WTC11 (cell line): ENCODE data around the gene INPP5A. TPM values are rescaled to one million over a fixed set of nuclear protein-coding genes. Genes with fewer than 3 reads are reported as not detected.

Source experiments
- ATAC-seq: fragments of 200-7000 bp; cut with Tn5 transposase; 2 replicates; pipeline ENCODE4 v1.10.0; 2021; ENCODE audit warnings: mild to moderate bottlenecking, moderate library complexity
- CTCF ChIA-PET: fragments of 300-600 bp; sonication (Branson Sonifier 250); formaldehyde crosslinking; loops from one replicate; lab custom pipeline; 2021; ENCODE audit warnings: antibody characterized with exemption; lab: Charles Lee
- POLR2A ChIA-PET: fragments of 350-600 bp; sonication (Branson Sonifier 250); formaldehyde crosslinking; loops from one replicate; lab custom pipeline; 2021; ENCODE audit warnings: antibody characterized with exemption; lab: Charles Lee
- DNase-seq: peaks from one replicate; pipeline ENCODE4 v3.0.0; 2021; ENCODE audit warnings: low spot score
- H3K27ac Mint-ChIP-seq: 2 replicates; pipeline ENCODE4 v1.8.0; 2021; ENCODE audit warnings: mixed read lengths
- H3K27me3 Mint-ChIP-seq: 2 replicates; pipeline ENCODE4 v1.8.0; 2021; ENCODE audit warnings: low read depth, mild to moderate bottlenecking, moderate library complexity, mixed read lengths
- H3K36me3 Mint-ChIP-seq: 2 replicates; pipeline ENCODE4 v1.8.0; 2021; ENCODE audit warnings: mixed read lengths
- H3K4me1 Mint-ChIP-seq: 2 replicates; pipeline ENCODE4 v1.8.0; 2022; ENCODE audit warnings: mixed read lengths
- H3K4me3 Mint-ChIP-seq: 2 replicates; pipeline ENCODE4 v1.8.0; 2021; ENCODE audit warnings: mild to moderate bottlenecking, moderate library complexity, mixed read lengths
- H3K9me3 Mint-ChIP-seq: 2 replicates; pipeline ENCODE4 v1.8.0; 2021; ENCODE audit warnings: mixed read lengths
- ATF1 ChIP-seq: sonication (generic); formaldehyde crosslinking; IDR thresholded peaks from 2 replicates; pipeline ENCODE4 v1.8.1; 2023; ENCODE audit warnings: mild to moderate bottlenecking, moderate library complexity, missing genetic modification reagents
- FOXJ3 ChIP-seq: sonication (generic); formaldehyde crosslinking; IDR thresholded peaks from 2 replicates; pipeline ENCODE4 v1.9.0; 2021; ENCODE audit warnings: missing genetic modification reagents, mild to moderate bottlenecking, borderline replicate concordance
- FOXP1 ChIP-seq: sonication (generic); formaldehyde crosslinking; IDR thresholded peaks from 2 replicates; pipeline ENCODE4 v1.8.0; 2022; ENCODE audit warnings: missing genetic modification reagents, mild to moderate bottlenecking, moderate library complexity, borderline replicate concordance
- HMGA2 ChIP-seq: fragments of 250-450 bp; sonication (Bioruptor Pico); IDR thresholded peaks from 2 replicates; pipeline ENCODE4 v1.4.0; 2021; ENCODE audit warnings: mild to moderate bottlenecking, moderate library complexity
- IRF2 ChIP-seq: sonication (generic); formaldehyde crosslinking; IDR thresholded peaks from 2 replicates; pipeline ENCODE4 v1.8.0; 2022; ENCODE audit warnings: low read depth, missing genetic modification reagents, borderline replicate concordance
- JAZF1 ChIP-seq: fragments of 250-450 bp; sonication (Bioruptor Pico); IDR thresholded peaks from 2 replicates; pipeline ENCODE4 v1.9.0; 2021; ENCODE audit warnings: moderate library complexity, mild to moderate bottlenecking, inconsistent platforms
- KAT7 ChIP-seq: sonication (generic); formaldehyde crosslinking; IDR thresholded peaks from 2 replicates; pipeline ENCODE4 v1.8.1; 2023; ENCODE audit warnings: missing genetic modification reagents, mild to moderate bottlenecking, borderline replicate concordance
- NFYB ChIP-seq: sonication (generic); formaldehyde crosslinking; conservative IDR thresholded peaks from 2 replicates; pipeline ENCODE4 v1.8.0; 2022; ENCODE audit warnings: low read depth, missing genetic modification reagents
- NR3C1 ChIP-seq: sonication (generic); formaldehyde crosslinking; conservative IDR thresholded peaks from 2 replicates; pipeline ENCODE4 v1.8.1; 2023; ENCODE audit warnings: low read depth, mild to moderate bottlenecking, missing genetic modification reagents
- SOX15 ChIP-seq: fragments of 250-450 bp; sonication (Bioruptor Pico); IDR thresholded peaks from 2 replicates; pipeline ENCODE4 v1.9.0; 2021; ENCODE audit warnings: mild to moderate bottlenecking
- SP1 ChIP-seq: sonication (generic); formaldehyde crosslinking; conservative IDR thresholded peaks from 2 replicates; pipeline ENCODE4 v1.8.1; 2022; ENCODE audit warnings: missing genetic modification reagents
- ZBTB21 ChIP-seq: sonication (generic); formaldehyde crosslinking; IDR thresholded peaks from 2 replicates; pipeline ENCODE4 v1.8.1; 2023; ENCODE audit warnings: mild to moderate bottlenecking, missing genetic modification reagents, borderline replicate concordance
- ZNF138 ChIP-seq: sonication (generic); formaldehyde crosslinking; conservative IDR thresholded peaks from 2 replicates; pipeline ENCODE4 v1.8.1; 2022; ENCODE audit warnings: mild to moderate bottlenecking, moderate library complexity, missing genetic modification reagents
- ZNF671 ChIP-seq: fragments of 250-450 bp; sonication (Bioruptor Pico); IDR thresholded peaks from 2 replicates; pipeline ENCODE4 v1.8.0; 2021; ENCODE audit warnings: mild to moderate bottlenecking
- total RNA-seq: library from RNA; stranded (reverse); gene quantifications from 3 replicates; pipeline ENCODE4 v1.2.3, GENCODE V29; 2021
- TF ChIP-seq, protein P1 (sequence below): fragments of 250-450 bp; sonication (Bioruptor Pico); conservative IDR thresholded peaks from 2 replicates; pipeline ENCODE4 v1.9.0; 2021; ENCODE audit warnings: mild to moderate bottlenecking
- TF ChIP-seq, protein P2 (sequence below): sonication (generic); formaldehyde crosslinking; IDR thresholded peaks from 2 replicates; pipeline ENCODE4 v1.8.1; 2023; ENCODE audit warnings: mild to moderate bottlenecking, moderate library complexity, missing genetic modification reagents
- TF ChIP-seq, protein P3 (sequence below): sonication (generic); formaldehyde crosslinking; IDR thresholded peaks from 2 replicates; pipeline ENCODE4 v1.8.1; 2023; ENCODE audit warnings: mild to moderate bottlenecking, missing genetic modification reagents
- TF ChIP-seq, protein P4 (sequence below): sonication (generic); formaldehyde crosslinking; IDR thresholded peaks from 2 replicates; pipeline ENCODE4 v1.8.0; 2022; ENCODE audit warnings: mild to moderate bottlenecking, missing genetic modification reagents
- TF ChIP-seq, protein P5 (sequence below): sonication (generic); formaldehyde crosslinking; IDR thresholded peaks from 2 replicates; pipeline ENCODE4 v1.8.1; 2022; ENCODE audit warnings: low read depth, mild to moderate bottlenecking, moderate library complexity, missing genetic modification reagents, borderline replicate concordance
- TF ChIP-seq, protein P6 (sequence below): sonication (generic); formaldehyde crosslinking; IDR thresholded peaks from 2 replicates; pipeline ENCODE4 v1.8.0; 2023; ENCODE audit warnings: missing genetic modification reagents

The INPP5A gene
- total RNA-seq, 1 experiment from 2014 or later = 22.1 TPM

DNA sequence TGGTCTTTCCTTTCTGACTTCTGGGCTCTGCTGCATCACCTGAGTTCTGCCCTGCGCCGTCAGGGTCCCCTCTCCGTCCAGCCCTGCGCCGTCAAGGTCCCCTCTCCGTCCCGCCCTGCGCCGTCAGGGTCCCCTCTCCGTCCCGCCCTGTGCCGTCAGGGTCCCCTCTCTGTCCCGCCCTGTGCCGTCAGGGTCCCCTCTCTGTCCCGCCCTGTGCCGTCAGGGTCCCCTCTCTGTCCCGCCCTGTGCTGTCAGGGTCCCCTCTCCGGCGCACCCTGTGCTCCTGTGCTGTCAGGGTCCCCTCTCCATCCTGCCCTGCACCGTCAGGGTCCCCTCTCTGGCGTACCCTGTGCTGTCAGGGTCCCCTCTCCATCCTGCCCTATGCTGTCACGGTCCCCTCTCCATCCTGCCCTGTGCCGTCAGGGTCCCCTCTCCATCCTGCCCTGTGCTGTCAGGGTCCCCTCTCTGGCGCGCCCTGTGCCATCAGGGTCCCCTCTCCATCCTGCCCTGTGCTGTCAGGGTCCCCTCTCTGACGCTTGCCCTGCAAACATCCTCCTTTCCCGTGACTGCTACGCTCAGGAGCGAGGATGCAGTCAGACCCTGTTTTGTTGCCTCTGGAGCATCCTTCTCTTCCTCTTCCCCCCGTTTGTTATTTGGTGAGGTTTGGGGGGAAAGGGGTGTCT lies 66.4 kb downstream of the INPP5A start:
- Mint-ChIP-seq H3K9me3 (peaks cover 49% of the 10 kb centered on the region), H3K36me3 (peaks cover 38% of the 10 kb centered on the region), H3K4me1 (no peaks in the 10 kb centered on the region), H3K27me3 (peaks cover 41% of the 10 kb centered on the region), H3K4me3 (no peak overlapping the region), H3K27ac (no peak overlapping the region)
- no peak for TF ChIP-seq FOXP1 (CRISPR knock-in tag)
- DNase-seq (no peak), ATAC-seq (no peak)
- POLR2A ChIA-PET = no interaction called here
- CTCF ChIA-PET = no interaction called here

DNA sequence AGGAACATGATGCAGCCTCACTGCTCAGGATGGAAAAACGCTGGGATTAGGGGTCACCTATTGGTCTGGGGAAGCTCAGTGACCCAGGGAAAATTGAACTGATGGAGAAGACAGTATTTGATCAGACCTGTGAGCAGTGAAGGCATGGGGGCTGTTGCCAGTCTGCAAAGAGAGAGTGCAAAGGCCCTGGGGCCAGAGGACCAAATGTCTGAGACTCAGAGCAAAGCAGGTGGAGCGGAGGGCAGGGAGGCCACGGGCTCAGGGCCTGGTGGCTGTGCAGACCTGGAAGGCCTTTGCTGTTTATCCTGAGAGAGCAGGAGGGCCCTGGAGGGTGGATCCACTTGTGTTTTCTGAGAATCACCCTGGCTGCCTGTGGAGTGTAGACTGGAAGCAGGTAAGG lies 67.1 kb downstream of the INPP5A start:
- no peaks in the 10 kb centered on the region for H3K4me1 Mint-ChIP-seq
- CTCF ChIA-PET = no interaction called here

DNA sequence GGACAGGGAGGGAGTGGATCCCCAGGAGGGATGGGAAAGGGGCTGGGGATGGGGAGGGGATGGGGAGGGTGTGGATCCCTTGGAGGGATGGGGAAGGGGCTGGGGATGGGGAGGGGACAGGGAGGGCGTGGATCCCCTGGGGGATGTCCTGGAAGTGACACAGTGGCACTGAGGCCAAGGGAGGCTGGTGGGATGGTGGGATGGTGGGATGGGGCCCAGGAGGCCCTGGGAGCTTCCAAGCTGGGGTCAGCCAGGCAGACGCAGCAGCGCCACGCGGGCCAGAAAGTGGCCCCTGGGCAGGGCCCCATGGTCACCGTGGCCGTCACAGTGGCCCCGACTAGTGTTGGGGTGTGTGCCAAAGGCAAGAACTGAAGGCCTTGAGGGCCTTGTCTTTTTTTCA lies 67.8 kb downstream of the INPP5A start:
- no peak for ATAC-seq
- H3K4me3 Mint-ChIP-seq = no peak overlapping the region
- H3K4me1 Mint-ChIP-seq = no peaks in the 10 kb centered on the region
- peaks cover 35% of the 10 kb centered on the region for H3K9me3 Mint-ChIP-seq
- H3K36me3 Mint-ChIP-seq = peaks cover 32% of the 10 kb centered on the region
- no peak for TF ChIP-seq IRF2 (CRISPR knock-in tag)
- TF ChIP-seq, protein P1, sequence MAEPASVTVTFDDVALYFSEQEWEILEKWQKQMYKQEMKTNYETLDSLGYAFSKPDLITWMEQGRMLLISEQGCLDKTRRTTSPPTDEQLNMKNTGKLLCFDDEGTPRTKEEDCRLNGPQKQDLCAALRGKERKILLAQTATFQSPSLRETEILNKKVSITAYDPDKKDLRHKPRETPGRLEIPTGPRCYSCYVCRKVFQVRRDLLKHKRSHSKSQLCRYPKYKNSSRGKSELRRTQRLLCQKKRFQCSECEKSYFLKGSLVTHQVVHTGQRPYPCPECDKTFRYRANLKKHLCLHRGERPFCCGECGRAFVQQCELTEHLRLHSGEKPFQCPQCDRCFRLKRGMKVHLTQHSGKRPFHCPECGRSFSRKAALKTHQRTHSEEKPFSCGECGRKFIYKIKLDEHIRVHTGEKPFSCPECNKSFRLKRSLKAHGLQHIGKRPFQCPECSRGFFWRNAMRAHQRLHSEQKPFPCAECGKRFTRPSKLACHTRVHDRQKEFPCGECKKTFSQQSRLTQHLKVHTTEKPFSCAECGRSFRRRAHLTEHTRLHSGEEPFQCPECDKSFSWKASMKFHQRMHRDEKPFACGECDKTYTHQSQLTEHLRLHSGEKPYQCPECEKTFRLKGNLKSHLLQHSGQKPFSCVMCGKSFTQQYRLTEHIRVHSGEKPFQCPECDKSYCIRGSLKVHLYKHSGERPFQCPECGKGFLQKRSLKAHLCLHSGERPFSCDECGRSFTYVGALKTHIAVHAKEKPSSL (CRISPR knock-in tag) = no peak
- no peak for TF ChIP-seq ZNF671 (CRISPR knock-in tag)
- TF ChIP-seq, protein P2, sequence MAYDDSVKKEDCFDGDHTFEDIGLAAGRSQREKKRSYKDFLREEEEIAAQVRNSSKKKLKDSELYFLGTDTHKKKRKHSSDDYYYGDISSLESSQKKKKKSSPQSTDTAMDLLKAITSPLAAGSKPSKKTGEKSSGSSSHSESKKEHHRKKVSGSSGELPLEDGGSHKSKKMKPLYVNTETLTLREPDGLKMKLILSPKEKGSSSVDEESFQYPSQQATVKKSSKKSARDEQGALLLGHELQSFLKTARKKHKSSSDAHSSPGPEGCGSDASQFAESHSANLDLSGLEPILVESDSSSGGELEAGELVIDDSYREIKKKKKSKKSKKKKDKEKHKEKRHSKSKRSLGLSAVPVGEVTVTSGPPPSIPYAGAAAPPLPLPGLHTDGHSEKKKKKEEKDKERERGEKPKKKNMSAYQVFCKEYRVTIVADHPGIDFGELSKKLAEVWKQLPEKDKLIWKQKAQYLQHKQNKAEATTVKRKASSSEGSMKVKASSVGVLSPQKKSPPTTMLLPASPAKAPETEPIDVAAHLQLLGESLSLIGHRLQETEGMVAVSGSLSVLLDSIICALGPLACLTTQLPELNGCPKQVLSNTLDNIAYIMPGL = no peak
- no peak for TF ChIP-seq ZBTB21 (CRISPR knock-in tag)
- TF ChIP-seq, all 79 proteins: peak for 0
- H3K27me3 Mint-ChIP-seq = peaks cover 32% of the 10 kb centered on the region
- POLR2A ChIA-PET = no interaction called here
- DNase-seq = no peak
- H3K27ac Mint-ChIP-seq = no peak overlapping the region
- CTCF ChIA-PET = no interaction called here

More for the DNA sequence above, 67.1 kb downstream of the INPP5A start:
- POLR2A ChIA-PET = no interaction called here
- TF ChIP-seq SP1 (CRISPR knock-in tag) = no peak
- TF ChIP-seq, protein P3, sequence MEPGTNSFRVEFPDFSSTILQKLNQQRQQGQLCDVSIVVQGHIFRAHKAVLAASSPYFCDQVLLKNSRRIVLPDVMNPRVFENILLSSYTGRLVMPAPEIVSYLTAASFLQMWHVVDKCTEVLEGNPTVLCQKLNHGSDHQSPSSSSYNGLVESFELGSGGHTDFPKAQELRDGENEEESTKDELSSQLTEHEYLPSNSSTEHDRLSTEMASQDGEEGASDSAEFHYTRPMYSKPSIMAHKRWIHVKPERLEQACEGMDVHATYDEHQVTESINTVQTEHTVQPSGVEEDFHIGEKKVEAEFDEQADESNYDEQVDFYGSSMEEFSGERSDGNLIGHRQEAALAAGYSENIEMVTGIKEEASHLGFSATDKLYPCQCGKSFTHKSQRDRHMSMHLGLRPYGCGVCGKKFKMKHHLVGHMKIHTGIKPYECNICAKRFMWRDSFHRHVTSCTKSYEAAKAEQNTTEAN = no peak
- no peak for TF ChIP-seq SOX15 (CRISPR knock-in tag)
- TF ChIP-seq, protein P4, sequence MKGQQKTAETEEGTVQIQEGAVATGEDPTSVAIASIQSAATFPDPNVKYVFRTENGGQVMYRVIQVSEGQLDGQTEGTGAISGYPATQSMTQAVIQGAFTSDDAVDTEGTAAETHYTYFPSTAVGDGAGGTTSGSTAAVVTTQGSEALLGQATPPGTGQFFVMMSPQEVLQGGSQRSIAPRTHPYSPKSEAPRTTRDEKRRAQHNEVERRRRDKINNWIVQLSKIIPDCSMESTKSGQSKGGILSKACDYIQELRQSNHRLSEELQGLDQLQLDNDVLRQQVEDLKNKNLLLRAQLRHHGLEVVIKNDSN (CRISPR knock-in tag) = no peak
- no peak for TF ChIP-seq JAZF1 (CRISPR knock-in tag)
- no peak for TF ChIP-seq NFYB
- TF ChIP-seq, protein P5, sequence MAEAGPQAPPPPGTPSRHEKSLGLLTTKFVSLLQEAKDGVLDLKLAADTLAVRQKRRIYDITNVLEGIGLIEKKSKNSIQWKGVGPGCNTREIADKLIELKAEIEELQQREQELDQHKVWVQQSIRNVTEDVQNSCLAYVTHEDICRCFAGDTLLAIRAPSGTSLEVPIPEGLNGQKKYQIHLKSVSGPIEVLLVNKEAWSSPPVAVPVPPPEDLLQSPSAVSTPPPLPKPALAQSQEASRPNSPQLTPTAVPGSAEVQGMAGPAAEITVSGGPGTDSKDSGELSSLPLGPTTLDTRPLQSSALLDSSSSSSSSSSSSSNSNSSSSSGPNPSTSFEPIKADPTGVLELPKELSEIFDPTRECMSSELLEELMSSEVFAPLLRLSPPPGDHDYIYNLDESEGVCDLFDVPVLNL (CRISPR knock-in tag) = no peak
- TF ChIP-seq KAT7 (CRISPR knock-in tag) = no peak
- no peak for TF ChIP-seq FOXJ3
- TF ChIP-seq, protein P6, sequence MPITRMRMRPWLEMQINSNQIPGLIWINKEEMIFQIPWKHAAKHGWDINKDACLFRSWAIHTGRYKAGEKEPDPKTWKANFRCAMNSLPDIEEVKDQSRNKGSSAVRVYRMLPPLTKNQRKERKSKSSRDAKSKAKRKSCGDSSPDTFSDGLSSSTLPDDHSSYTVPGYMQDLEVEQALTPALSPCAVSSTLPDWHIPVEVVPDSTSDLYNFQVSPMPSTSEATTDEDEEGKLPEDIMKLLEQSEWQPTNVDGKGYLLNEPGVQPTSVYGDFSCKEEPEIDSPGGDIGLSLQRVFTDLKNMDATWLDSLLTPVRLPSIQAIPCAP = no peak
- no peak for TF ChIP-seq IRF2 (CRISPR knock-in tag)
- no peak for TF ChIP-seq NR3C1
- no peak for TF ChIP-seq ATF1 (CRISPR knock-in tag)
- no peak for TF ChIP-seq ZNF138 (CRISPR knock-in tag)
- no peak for TF ChIP-seq HMGA2
- no peak overlapping the region for H3K4me3 Mint-ChIP-seq
- peaks cover 37% of the 10 kb centered on the region for H3K36me3 Mint-ChIP-seq
- ATAC-seq = no peak
- no peak overlapping the region for H3K27ac Mint-ChIP-seq
- peaks cover 37% of the 10 kb centered on the region for H3K27me3 Mint-ChIP-seq
- H3K9me3 Mint-ChIP-seq = peaks cover 42% of the 10 kb centered on the region
- DNase-seq = no peak
